HG02852 (cell line): Measurements from ENCODE around the gene SLC25A10.
"Not testable (repeated sequence)": the region's sequence is repeated elsewhere in the genome, so short reads cannot be mapped to it uniquely, and the experiment has no call there.

Source experiments
- ATAC-seq: cut with Tn5 transposase; IDR thresholded peaks from one replicate; pipeline ENCODE4 v1.9.1; 2021; ENCODE audit warnings: mild to moderate bottlenecking, moderate library complexity; ENCODE audit not compliant: unreplicated experiment

The SLC25A10 gene

GRCh38 chr17:81719410-81720266 is 7.6 kb downstream of the SLC25A10 start:
- no peak for ATAC-seq

- no peak for ATAC-seq
Observed at GRCh38 chr17:81720267-81721071, 8.4 kb downstream of the SLC25A10 start.

GRCh38 chr17:81722184-81723120 is 10.4 kb downstream of the SLC25A10 start:
- no peak for ATAC-seq

GRCh38 chr17:81723651-81724209 is 11.6 kb downstream of the SLC25A10 start:
- no peak for ATAC-seq

GRCh38 chr17:81725439-81725838 is 13.4 kb downstream of the SLC25A10 start:
- no peak for ATAC-seq

- ATAC-seq = no peak
Observed at GRCh38 chr17:81726004-81726403, 13.9 kb downstream of the SLC25A10 start.

GRCh38 chr17:81727324-81728031 is 15.4 kb downstream of the SLC25A10 start:
- ATAC-seq = no peak

GRCh38 chr17:81733507-81734404 is 21.7 kb downstream of the SLC25A10 start:
- no peak for ATAC-seq

- no peak for ATAC-seq
Observed at GRCh38 chr17:81734405-81735263, 22.6 kb downstream of the SLC25A10 start.

- ATAC-seq = no peak
Observed at GRCh38 chr17:81735264-81736102, 23.4 kb downstream of the SLC25A10 start.

GRCh38 chr17:81737947-81738800 is 26.1 kb downstream of the SLC25A10 start:
- ATAC-seq = no peak

GRCh38 chr17:81738801-81739393 is 26.8 kb downstream of the SLC25A10 start:
- ATAC-seq = no peak

GRCh38 chr17:81739593-81739992 is 27.5 kb downstream of the SLC25A10 start:
- not testable (repeated sequence) for ATAC-seq

- ATAC-seq = no peak
Observed at GRCh38 chr17:81740395-81740961, 28.4 kb downstream of the SLC25A10 start.

- no peak for ATAC-seq
Observed at GRCh38 chr17:81741049-81741593, 29.0 kb downstream of the SLC25A10 start.
